ENCODE measurements around the gene CRY2.
"Not testable (repeated sequence)": the region's sequence is repeated elsewhere in the genome, so short reads cannot be mapped to it uniquely, and the experiment has no call there.

CRY2 gene

GRCh38 chr11:45846974-45847910, at the start of gene CRY2:
Gene CRY2, plus strand, starts transcription at chr11:45847475. Its CDS starts 16 bp downstream, at chr11:45847491.
- DNase-seq: peak; percentile 91

GRCh38 chr11:45798793-45799441, 48.4 kb upstream of the CRY2 start:
- no peak for DNase-seq

- no peak for DNase-seq
Measured at GRCh38 chr11:45799562-45799961, 47.7 kb upstream of the CRY2 start.

DNA sequence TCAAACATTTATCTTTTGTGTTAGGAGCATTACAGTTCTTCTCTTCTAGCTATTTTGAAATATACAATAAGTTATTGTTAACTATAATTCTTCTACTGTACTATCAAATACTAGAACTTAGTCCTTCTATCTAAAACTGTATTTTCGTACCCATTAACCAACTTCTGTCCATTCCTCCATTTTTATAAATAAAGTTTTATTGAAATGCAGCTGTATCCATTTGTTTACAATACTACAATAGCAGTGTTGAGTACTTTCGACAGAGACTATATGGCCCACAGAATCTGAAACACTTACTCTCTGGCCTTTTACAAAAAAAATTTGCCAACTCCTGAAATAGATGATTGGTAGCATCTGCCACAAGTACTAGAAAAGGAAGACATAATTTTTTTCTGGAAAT, 47.0 kb upstream of the CRY2 start:
- no peak for DNase-seq

DNA sequence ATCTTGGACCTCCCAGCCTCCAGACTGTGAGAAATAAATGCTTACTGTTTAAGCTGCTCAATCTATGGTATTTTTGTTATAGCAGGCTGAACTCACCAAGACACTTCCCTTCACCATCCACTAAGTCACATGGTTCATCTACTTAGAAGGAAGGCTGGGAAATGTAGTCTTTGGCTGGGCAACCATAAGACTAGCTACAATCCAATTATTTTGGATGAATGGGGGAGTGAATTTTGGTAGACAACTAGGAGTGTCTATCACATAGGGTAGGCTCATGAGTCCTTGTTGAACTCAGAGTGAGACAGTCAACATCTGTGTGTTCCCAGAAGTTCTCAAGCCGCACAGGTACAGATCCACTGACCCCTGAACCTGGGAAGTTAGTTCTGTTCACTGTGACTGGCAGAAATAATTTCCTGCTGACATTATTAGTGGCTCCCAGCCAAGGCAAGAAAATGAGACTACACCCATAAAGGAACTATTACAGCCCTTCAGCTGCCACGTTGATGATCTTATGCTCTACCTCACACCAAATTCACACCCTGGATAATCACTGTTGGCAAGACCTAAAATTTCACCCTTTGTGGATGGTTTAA, 45.5 kb upstream of the CRY2 start:
- no peak for DNase-seq

DNA sequence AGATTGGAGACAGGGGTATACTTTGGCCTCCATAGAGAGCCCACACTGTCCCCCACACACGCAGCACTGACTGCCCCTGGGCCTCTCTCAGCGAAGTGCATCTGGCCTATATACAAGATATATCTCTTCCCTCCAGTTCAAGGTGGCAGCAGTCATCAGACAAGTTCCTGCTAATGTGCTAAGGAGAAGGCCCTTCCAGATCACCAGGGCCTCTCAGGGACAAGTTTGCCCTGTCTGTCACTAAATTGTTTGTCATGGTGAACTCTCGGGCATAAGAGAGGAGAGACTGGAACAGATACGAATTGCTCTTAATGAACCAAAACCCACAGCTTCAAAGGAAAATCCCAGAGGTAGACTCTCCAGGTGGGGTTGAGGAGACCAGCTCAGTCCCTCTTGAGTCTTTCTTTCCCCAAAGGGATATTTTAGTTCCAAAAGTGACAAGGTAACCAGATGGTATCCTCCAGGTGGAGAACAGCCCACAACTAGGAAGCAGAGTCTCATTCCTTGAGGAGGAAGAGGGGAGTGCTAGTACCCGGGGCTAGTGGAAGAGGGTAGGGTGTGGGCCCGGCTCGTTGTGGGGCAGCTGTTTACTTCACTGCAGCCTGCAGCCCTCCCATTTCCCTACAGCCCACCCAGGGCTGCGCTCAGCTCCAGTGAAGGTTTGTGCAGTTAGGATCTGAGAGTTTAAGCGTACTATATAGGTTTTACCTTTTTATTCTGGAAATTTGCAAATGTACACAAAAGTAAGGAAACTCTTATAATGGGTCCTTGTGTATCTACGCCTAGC, 44.6 kb upstream of the CRY2 start:
- no peak for DNase-seq

GRCh38 chr11:45803971-45804760, 43.1 kb upstream of the CRY2 start:
- DNase-seq: peak; percentile 28

DNA sequence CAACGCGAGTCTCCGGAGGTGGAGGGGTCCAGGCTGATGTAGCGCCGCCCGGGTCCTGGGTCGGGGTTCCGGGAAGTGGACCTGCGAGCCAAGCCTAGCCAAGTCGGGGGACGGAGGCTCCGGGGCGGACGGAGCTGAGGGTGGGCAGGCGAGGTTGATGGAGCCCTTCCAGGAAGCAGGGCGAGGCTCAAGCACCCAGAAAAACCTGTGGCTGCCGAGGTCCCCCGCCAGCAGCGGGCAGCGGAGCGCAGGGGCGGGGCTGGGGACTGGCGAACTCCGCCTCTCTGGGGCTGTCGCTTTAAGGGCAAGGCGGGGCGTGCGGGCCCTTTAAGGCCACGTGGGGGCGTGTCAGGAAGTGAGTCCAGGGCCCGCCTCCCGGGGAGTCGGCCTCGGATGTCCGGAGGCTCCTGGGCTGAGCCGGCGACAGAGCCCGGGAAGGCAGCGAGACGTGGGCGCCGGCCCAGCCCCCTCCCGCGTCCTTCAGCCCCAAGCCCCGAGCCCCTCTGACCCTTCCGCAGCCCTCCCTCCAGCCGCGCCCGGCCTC, 42.4 kb upstream of the CRY2 start, which contains the start of gene SLC35C1:
Gene SLC35C1 (plus strand): TSS at position 389 of the 544 bp plus-strand sequence. CDS start 653 bp downstream, outside the sequence.
- DNase-seq: peak; percentile 84

DNA sequence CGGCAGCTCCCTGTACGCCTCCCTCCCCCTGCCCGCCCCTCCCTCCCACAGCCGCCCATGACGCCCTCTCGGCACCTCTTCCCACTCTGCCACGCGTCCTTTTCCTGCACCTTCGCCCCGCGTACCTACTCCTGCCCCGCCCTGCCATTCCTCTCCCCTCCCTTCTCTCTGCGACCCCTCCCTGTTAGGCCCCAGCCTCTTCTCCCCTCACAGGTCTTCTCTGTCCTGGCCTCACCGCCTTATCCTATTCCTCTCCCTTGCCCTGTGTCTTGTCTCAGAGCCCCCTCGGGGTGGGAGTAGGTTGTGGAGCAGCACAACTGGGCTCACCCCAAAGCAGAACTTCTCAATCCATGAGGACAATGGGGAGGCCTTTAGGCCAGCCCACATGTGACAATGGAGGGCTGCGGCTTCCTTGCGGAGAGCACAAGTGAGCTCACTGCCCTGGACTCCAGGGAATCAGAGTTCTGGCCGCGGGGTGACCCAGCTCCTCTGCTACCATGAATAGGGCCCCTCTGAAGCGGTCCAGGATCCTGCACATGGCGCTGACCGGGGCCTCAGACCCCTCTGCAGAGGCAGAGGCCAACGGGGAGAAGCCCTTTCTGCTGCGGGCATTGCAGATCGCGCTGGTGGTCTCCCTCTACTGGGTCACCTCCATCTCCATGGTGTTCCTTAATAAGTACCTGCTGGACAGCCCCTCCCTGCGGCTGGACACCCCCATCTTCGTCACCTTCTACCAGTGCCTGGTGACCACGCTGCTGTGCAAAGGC, 41.8 kb upstream of the CRY2 start:
- no peak for DNase-seq

- DNase-seq: no peak
Measured at GRCh38 chr11:45806072-45806933, 41.0 kb upstream of the CRY2 start.

DNA sequence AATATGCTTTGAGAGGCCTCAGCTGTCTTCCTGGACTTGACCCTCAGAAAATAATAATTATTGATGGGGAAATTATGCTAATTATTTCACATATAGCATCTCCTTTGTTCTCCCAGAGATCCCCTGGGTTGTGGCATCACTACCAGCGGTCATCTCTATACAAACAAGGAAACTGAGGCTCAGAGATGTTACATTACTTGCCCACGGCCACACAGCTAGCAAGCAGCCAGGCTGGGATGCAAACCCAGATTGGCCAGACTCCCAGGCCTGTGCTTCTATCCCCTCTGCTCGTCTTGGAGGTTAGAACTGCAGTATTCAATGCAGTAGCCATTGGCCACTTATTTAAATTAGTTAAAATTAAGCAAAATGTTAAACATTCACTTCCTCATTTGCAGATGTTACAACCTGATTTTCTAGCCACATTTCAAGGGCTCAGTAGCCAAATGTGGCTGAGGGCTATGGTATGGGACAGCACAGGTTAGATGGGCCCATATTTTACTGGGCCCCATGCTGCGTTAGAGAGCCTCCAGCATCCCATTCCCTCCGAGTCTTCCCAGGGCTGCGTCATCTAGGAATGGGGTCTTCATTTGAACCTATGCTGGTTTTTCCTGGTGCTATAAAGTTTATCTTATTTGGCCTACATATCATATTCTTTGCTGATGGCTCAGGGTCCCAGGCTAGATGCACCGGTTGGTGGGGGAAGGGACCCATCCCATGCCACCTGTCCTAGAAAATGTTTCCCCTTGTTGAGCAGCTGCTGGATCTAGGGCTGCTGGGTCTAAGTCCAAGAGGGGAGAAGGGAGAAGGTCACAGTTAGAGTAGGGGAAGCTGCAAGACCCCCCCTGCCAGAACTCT, 40.1 kb upstream of the CRY2 start:
- no peak for DNase-seq

DNA sequence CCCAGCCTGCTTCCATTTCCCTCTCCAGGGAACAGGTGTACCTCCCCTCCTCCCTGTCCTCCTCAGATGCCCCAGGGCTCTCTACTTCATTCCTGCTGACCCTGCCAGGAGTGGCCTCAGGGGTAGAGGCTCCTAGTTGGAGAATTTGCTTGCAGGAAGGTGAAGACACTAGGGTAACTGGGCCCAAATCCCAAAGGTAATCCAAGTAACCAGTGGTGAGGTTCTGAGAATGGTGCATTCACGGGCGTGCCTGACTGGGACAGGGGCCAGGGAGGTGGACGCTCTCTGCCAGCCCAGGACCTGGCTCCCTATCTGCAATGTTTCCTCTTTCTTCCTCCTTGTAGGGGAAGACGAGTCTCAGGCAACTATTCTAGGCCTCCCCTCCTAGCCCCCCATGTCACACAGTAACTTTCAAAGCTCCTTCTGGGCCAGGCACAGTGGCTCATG, 39.5 kb upstream of the CRY2 start:
- no peak for DNase-seq

DNA sequence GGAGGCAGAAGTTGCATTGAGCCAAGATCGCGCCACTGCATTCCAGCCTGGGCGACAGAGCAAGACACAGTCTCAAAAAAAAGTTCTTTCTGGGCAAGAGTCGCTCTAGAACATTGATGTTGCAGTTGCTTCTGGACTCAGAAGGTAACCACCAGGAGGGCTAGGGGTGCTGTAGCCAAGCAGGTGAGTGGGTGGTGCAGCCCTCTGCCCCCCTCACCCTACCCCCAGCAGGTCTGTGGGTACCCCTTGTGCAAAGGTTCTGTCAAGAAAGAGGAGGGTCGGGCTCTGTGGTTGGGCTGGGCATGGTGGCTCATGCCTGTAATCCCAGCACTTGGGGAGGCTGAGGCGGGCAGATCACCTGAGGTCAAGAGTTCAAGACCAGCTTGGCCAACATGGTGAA, 38.8 kb upstream of the CRY2 start:
- DNase-seq: not testable (repeated sequence)

DNA sequence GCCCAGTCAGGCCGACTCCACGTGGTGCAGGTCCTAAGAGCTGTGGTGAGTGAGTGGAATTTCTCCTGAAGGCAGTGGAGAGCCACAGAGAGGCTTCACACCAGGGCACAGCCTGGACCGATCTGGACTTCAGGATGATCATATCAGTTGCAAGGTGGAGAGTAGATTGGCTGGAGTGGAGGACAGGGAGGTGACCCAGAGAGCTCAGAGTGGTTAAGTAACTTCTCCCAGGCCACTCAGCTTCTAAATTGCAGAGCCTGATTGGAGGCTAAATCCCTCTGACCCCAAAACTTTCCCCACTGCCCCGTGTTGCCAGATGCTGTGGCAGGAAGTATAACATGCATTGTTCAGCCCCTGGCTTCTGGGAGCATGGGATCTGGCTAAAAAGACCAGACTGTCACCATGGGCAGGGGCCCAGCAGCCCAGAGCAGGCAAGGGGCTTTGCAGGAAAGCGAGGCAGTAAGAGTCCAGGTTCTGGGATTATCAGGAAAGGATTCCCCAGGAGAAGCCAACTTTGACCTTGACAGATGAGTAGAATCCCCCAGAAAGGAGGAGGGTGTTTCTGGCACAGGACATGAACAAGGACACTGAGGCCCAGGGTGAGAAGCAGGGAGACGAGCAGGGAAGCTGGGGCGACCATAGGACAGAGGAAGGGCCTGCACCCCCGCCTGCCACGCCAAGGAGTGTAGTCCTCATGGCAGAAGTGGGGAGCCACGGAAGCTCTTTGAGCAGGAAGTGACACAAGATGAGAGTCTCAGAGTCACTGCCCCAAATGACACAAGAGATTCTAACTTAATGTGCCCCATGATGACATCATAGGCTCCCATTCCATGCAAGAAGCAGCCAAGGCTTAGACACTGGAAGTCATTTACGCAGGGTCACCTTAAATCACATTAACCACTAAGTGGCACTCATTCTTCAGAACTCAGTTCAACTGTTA, 37.5 kb upstream of the CRY2 start:
- no peak for DNase-seq

GRCh38 chr11:45810431-45811108, 36.7 kb upstream of the CRY2 start:
- no peak for DNase-seq

DNA sequence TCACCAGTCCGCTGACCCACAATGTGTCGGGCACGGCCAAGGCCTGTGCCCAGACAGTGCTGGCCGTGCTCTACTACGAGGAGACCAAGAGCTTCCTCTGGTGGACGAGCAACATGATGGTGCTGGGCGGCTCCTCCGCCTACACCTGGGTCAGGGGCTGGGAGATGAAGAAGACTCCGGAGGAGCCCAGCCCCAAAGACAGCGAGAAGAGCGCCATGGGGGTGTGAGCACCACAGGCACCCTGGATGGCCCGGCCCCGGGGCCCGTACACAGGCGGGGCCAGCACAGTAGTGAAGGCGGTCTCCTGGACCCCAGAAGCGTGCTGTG, 36.2 kb upstream of the CRY2 start:
- DNase-seq: no peak

Data from NCI-H2107 (cell line).